SK-N-SH (cell line): Measurements from ENCODE around the gene PHF3. TPM values are rescaled to one million over a fixed set of nuclear protein-coding genes. Genes with fewer than 3 reads are reported as not detected.

Source experiments
- CTCF ChIA-PET: fragments of 300-600, 350-600 bp; formaldehyde crosslinking; extraction: SDS; loops from one replicate; lab custom pipeline; 2021; lab: Yijun Ruan, JAX
- POLR2A ChIA-PET: fragments of 350-600 bp; sonication (Branson Sonifier 250); formaldehyde crosslinking; extraction: SDS; loops from one replicate; lab custom pipeline; 2020; ENCODE audit warnings: antibody characterized with exemption, inconsistent platforms; lab: Yijun Ruan, JAX
- DNase-seq: peaks from one replicate; pipeline ENCODE4 v3.0.0; 2012
- H2AFZ ChIP-seq: fragments of 200-600 bp; sonication (generic); 2 replicates; pipeline ENCODE4 v1.8.1; 2016; ENCODE audit warnings: antibody characterized with exemption, mild to moderate bottlenecking, low read depth
- H3F3A ChIP-seq: fragments of 200-600 bp; sonication (generic); replicated peaks from 2 replicates; pipeline ENCODE3; 2016; ENCODE audit warnings: antibody characterized with exemption, mild to moderate bottlenecking; ENCODE audit not compliant: insufficient read depth
- H3K27ac ChIP-seq, 2 experiments: fragments of 200-500 bp in 1 of 2; fragments of 200-600 bp in 1 of 2; sonication (Bioruptor generic) in 1 of 2; sonication (generic), shearing (Covaris generic) in 1 of 2; 2 replicates each; pipeline versions ENCODE4 v1.5.1 to v1.6.1; 2014 to 2016; ENCODE audit warnings: low read depth in 2 of 2, inconsistent platforms in 1 of 2, low read length in 1 of 2, mild to moderate bottlenecking in 1 of 2, mixed read lengths in 1 of 2
- H3K27me3 ChIP-seq: fragments of 200-600 bp; sonication (generic), shearing (Covaris generic); 2 replicates; pipeline ENCODE4 v1.6.1; 2016; ENCODE audit warnings: mixed run types; ENCODE audit not compliant: insufficient read depth
- H3K36me3 ChIP-seq, 2 experiments: fragments of 200-500 bp in 1 of 2; fragments of 200-600 bp in 1 of 2; sonication (Bioruptor generic) in 1 of 2; sonication (generic) in 1 of 2; replicated peaks in 1 of 2; 2 replicates each; pipeline versions ENCODE3 to v1.5.1; 2014 to 2016; ENCODE audit warnings: low read length in 1 of 2, mild to moderate bottlenecking in 1 of 2; ENCODE audit not compliant: insufficient read depth in 2 of 2, control insufficient read depth in 1 of 2
- H3K4me1 ChIP-seq, 2 experiments: fragments of 200-500 bp in 1 of 2; fragments of 200-600 bp in 1 of 2; sonication (Bioruptor generic) in 1 of 2; sonication (generic), shearing (Covaris generic) in 1 of 2; 2 replicates each; pipeline versions ENCODE4 v1.5.1 to v1.6.1; 2014 to 2016; ENCODE audit warnings: low read depth in 1 of 2, low read length in 1 of 2, mixed run types in 1 of 2; ENCODE audit not compliant: insufficient read depth in 2 of 2, control insufficient read depth in 1 of 2
- H3K4me2 ChIP-seq: fragments of 200-600 bp; sonication (generic), shearing (Covaris generic); 2 replicates; pipeline ENCODE4 v1.6.1; 2017; ENCODE audit warnings: mixed run types
- H3K4me3 ChIP-seq, 2 experiments: fragments of 200-500 bp in 1 of 2; fragments of 200-600 bp in 1 of 2; sonication (Bioruptor generic) in 1 of 2; sonication (generic), shearing (Covaris generic) in 1 of 2; 2 replicates each; pipeline versions ENCODE4 v1.5.1 to v1.8.1; 2014 to 2016; ENCODE audit warnings: low read depth in 2 of 2, inconsistent platforms in 1 of 2, low read length in 1 of 2, mild to moderate bottlenecking in 1 of 2, mixed read lengths in 1 of 2, moderate library complexity in 1 of 2
- H3K79me2 ChIP-seq: fragments of 200-600 bp; sonication (generic); 2 replicates; pipeline ENCODE4 v1.8.1; 2017; ENCODE audit warnings: mild to moderate bottlenecking; ENCODE audit not compliant: insufficient read depth
- H3K9ac ChIP-seq: fragments of 200-600 bp; sonication (generic); 2 replicates; pipeline ENCODE4 v1.6.1; 2017; ENCODE audit warnings: mixed run types
- H3K9me2 ChIP-seq: fragments of 200-600 bp; sonication (generic); 2 replicates; pipeline ENCODE4 v1.6.1; 2017; ENCODE audit warnings: mixed run types
- H3K9me3 ChIP-seq: fragments of 200-600 bp; sonication (generic); 2 replicates; pipeline ENCODE4 v1.6.1; 2017; ENCODE audit warnings: mixed run types, mild to moderate bottlenecking, moderate library complexity
- H4K20me1 ChIP-seq: fragments of 200-600 bp; sonication (generic); 2 replicates; pipeline ENCODE4 v1.6.1; 2017; ENCODE audit warnings: mild to moderate bottlenecking, mixed run types; ENCODE audit not compliant: insufficient read depth
- CHD2 ChIP-seq: fragments of 150-350 bp; IDR thresholded peaks from 2 replicates; pipeline ENCODE4 v1.6.1; 2018; ENCODE audit warnings: low read length; ENCODE audit not compliant: partially characterized antibody
- ELF1 ChIP-seq: IDR thresholded peaks from 2 replicates; pipeline ENCODE4 v1.4.0; 2012
- EZH2phosphoT487 ChIP-seq: fragments of 200-600 bp; sonication (generic); IDR thresholded peaks from 2 replicates; pipeline ENCODE4 v1.6.1; 2017; ENCODE audit warnings: low read depth, mixed run types, mild to moderate bottlenecking, antibody characterized with exemption, moderate library complexity, borderline replicate concordance
- FOXJ3 ChIP-seq: sonication (generic); formaldehyde crosslinking; IDR thresholded peaks from 2 replicates; pipeline ENCODE4 v1.5.1; 2020; ENCODE audit warnings: mild to moderate bottlenecking, missing genetic modification reagents
- FOXM1 ChIP-seq: IDR thresholded peaks from 2 replicates; pipeline ENCODE4 v1.4.0; 2012; ENCODE audit warnings: low read depth, mild to moderate bottlenecking
- GABPA ChIP-seq: IDR thresholded peaks from 2 replicates; pipeline ENCODE4 v1.4.0; 2012; ENCODE audit warnings: low read depth, mild to moderate bottlenecking
- GATA2 ChIP-seq: sonication (generic); formaldehyde crosslinking; IDR thresholded peaks from 2 replicates; pipeline ENCODE4 v1.5.0; 2020; ENCODE audit warnings: mild to moderate bottlenecking, missing genetic modification reagents
- JUND ChIP-seq: IDR thresholded peaks from 2 replicates; pipeline ENCODE4 v1.4.0; 2012
- MXI1 ChIP-seq: IDR thresholded peaks from 2 replicates; pipeline ENCODE4 v1.6.1; 2012; ENCODE audit warnings: mild to moderate bottlenecking, low read depth, low read length, improper control_type of control experiment
- NFIC ChIP-seq: IDR thresholded peaks from 2 replicates; pipeline ENCODE4 v1.4.0; 2012; ENCODE audit warnings: borderline replicate concordance
- NRF1 ChIP-seq: IDR thresholded peaks from 2 replicates; pipeline ENCODE4 v1.6.1; 2012; ENCODE audit warnings: low read depth, mild to moderate bottlenecking, low read length
- POLR2AphosphoS5 ChIP-seq: IDR thresholded peaks from 2 replicates; pipeline ENCODE4 v1.6.1; 2012; ENCODE audit warnings: low read depth, low read length
- RAD21 ChIP-seq: IDR thresholded peaks from 2 replicates; pipeline ENCODE4 v1.6.1; 2012; ENCODE audit warnings: mild to moderate bottlenecking, low read length
- RCOR1 ChIP-seq: fragments of 150-350 bp; IDR thresholded peaks from 2 replicates; pipeline ENCODE4 v1.6.1; 2017; ENCODE audit warnings: antibody characterized with exemption, low read length
- RFX5 ChIP-seq: IDR thresholded peaks from 2 replicates; pipeline ENCODE4 v1.6.1; 2012; ENCODE audit warnings: mild to moderate bottlenecking, improper control_type of control experiment, low read length
- RXRA ChIP-seq: IDR thresholded peaks from 2 replicates; pipeline ENCODE4 v1.4.0; 2012; ENCODE audit warnings: low read depth, mild to moderate bottlenecking, borderline replicate concordance
- SIN3A ChIP-seq: IDR thresholded peaks from 2 replicates; pipeline ENCODE4 v1.6.1; 2012; ENCODE audit warnings: low read depth, mild to moderate bottlenecking, low read length, moderate library complexity, borderline replicate concordance
- SMC3 ChIP-seq: IDR thresholded peaks from 2 replicates; pipeline ENCODE4 v1.6.1; 2012; ENCODE audit warnings: low read depth, low read length, improper control_type of control experiment
- TAF1 ChIP-seq: IDR thresholded peaks from 2 replicates; pipeline ENCODE4 v1.6.1; 2012; ENCODE audit warnings: low read depth, mild to moderate bottlenecking, low read length, moderate library complexity, borderline replicate concordance
- TCF12 ChIP-seq: IDR thresholded peaks from 2 replicates; pipeline ENCODE4 v1.4.0; 2012
- TEAD4 ChIP-seq: IDR thresholded peaks from 2 replicates; pipeline ENCODE4 v1.4.0; 2012; ENCODE audit warnings: mild to moderate bottlenecking, borderline replicate concordance; ENCODE audit not compliant: insufficient read depth
- YY1 ChIP-seq: IDR thresholded peaks from 2 replicates; pipeline ENCODE4 v1.4.0; 2012; ENCODE audit warnings: low read depth, mild to moderate bottlenecking
- WGBS: methylation state at CpG from one replicate; pipeline ENCODE4 v1.1.6; 2017; ENCODE audit warnings: low lambda C conversion rate; 5-methylcytosine and 5-hydroxymethylcytosine counted together
- polyA plus RNA-seq, 3 experiments: library from polyadenylated mRNA; depleted of rRNA; stranded (reverse); fragments of >200 nt; gene quantifications; 2 replicates each; pipeline ENCODE4 v1.2.3, GENCODE V29; 2012
- TF ChIP-seq, protein P1 (sequence below): IDR thresholded peaks from 2 replicates; pipeline ENCODE4 v1.4.0; 2012; ENCODE audit warnings: low read depth
- TF ChIP-seq, protein P2 (sequence below): IDR thresholded peaks from 2 replicates; pipeline ENCODE4; 2012
- TF ChIP-seq, protein P3 (sequence below): fragments of 200-600 bp; sonication (generic); IDR thresholded peaks from 2 replicates; pipeline ENCODE4 v1.6.1; 2017; ENCODE audit warnings: antibody characterized with exemption, mild to moderate bottlenecking, moderate library complexity
- TF ChIP-seq, protein P4 (sequence below): fragments of 150-350 bp; IDR thresholded peaks from 2 replicates; pipeline ENCODE4 v1.6.1; 2017; ENCODE audit warnings: antibody characterized with exemption, low read length, low read depth, borderline replicate concordance
- TF ChIP-seq, protein P5 (sequence below): IDR thresholded peaks from 2 replicates; pipeline ENCODE4 v1.6.1; 2012; ENCODE audit warnings: mild to moderate bottlenecking, low read depth, low read length, moderate library complexity
- TF ChIP-seq, protein P6 (sequence below): IDR thresholded peaks from 2 replicates; pipeline ENCODE4 v1.4.0; 2012; ENCODE audit warnings: low read depth, borderline replicate concordance

The PHF3 gene
- polyA plus RNA-seq, 1 of the 3 experiments (the other 2 are of a cell fraction) = 4.4 TPM

DNA sequence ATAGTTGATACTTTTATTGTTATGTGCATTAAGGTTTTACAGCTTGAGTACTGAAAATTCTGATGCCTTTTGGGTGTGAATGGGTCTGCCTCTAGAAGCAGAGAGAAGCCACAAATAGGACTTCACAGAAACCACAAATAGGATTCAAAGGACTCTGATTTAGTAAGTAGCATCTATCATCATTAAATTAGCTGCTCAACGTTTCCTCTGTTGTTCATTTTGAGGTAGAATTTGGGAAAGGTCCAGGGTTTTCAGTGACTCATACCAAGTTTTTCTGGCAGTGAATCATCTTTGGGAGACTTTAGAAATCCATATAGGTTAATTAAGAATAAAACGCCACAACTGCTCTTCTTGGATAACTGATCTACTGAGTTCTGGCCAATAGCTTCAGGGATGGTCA is 105.1 kb downstream of the PHF3 start:
- Histone ChIP-seq H3K36me3 (no peaks in the 10 kb centered on the region), H3K9me3 (no peaks in the 10 kb centered on the region), H3K79me2 (no peaks in the 10 kb centered on the region), H3F3A (peaks cover 11% of the 10 kb centered on the region), H3K4me1 (no peaks in the 10 kb centered on the region; a peak in 1 of 4 replicates), H3K4me3 (no peak overlapping the region), H4K20me1 (no peaks in the 10 kb centered on the region), H3K27ac (peak overlapping the region in 1 of 2 experiments; percentile 8; a peak in 1 of 4 replicates), H3K4me2 (peak overlapping the region; percentile 3; the same call in 1 of the 2 replicates), H3K27me3 (no peaks in the 10 kb centered on the region), H3K9me2 (no peaks in the 10 kb centered on the region), H3K9ac (no peak overlapping the region), H2AFZ (no peak overlapping the region)
- WGBS = 3% methylated on average over 2 of the region's 2 CpGs
- ChIA-PET POLR2A (no interaction called here), CTCF (interaction anchor here (1.5 to 2.1 kb wide), 2 partner anchors 12 to 24 kb away, joined by 4 to 7 read pairs; no protein-coding TSS in a partner anchor)
- DNase-seq = no peak
- TF ChIP-seq RFX5 (no peak), NFIC (peak; percentile 91), NRF1 (no peak), JUND (peak; percentile 72), GABPA (no peak), ELF1 (no peak), POLR2AphosphoS5 (peak; percentile 50; the same call in 1 of the 2 replicates), TCF12 (peak; percentile 67), TEAD4 (no peak), EZH2phosphoT487 (no peak), FOXJ3 (CRISPR knock-in tag) (no peak), GATA2 (CRISPR knock-in tag) (no peak), CHD2 (no peak), RXRA (peak; percentile 10; the same call in 1 of the 2 replicates), RAD21 (no peak), YY1 (no peak), TAF1 (no peak), RCOR1 (no peak), MXI1 (no peak), SMC3 (no peak), SIN3A (no peak), FOXM1 (peak; percentile 61; the same call in 1 of the 2 replicates)
- TF ChIP-seq, protein P1, sequence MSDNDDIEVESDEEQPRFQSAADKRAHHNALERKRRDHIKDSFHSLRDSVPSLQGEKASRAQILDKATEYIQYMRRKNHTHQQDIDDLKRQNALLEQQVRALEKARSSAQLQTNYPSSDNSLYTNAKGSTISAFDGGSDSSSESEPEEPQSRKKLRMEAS = no peak
- TF ChIP-seq, protein P2, sequence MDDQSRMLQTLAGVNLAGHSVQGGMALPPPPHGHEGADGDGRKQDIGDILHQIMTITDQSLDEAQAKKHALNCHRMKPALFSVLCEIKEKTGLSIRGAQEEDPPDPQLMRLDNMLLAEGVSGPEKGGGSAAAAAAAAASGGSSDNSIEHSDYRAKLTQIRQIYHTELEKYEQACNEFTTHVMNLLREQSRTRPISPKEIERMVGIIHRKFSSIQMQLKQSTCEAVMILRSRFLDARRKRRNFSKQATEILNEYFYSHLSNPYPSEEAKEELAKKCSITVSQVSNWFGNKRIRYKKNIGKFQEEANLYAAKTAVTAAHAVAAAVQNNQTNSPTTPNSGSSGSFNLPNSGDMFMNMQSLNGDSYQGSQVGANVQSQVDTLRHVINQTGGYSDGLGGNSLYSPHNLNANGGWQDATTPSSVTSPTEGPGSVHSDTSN = peak; percentile 85
- TF ChIP-seq, protein P3, sequence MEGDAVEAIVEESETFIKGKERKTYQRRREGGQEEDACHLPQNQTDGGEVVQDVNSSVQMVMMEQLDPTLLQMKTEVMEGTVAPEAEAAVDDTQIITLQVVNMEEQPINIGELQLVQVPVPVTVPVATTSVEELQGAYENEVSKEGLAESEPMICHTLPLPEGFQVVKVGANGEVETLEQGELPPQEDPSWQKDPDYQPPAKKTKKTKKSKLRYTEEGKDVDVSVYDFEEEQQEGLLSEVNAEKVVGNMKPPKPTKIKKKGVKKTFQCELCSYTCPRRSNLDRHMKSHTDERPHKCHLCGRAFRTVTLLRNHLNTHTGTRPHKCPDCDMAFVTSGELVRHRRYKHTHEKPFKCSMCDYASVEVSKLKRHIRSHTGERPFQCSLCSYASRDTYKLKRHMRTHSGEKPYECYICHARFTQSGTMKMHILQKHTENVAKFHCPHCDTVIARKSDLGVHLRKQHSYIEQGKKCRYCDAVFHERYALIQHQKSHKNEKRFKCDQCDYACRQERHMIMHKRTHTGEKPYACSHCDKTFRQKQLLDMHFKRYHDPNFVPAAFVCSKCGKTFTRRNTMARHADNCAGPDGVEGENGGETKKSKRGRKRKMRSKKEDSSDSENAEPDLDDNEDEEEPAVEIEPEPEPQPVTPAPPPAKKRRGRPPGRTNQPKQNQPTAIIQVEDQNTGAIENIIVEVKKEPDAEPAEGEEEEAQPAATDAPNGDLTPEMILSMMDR = no peak
- TF ChIP-seq, protein P4, sequence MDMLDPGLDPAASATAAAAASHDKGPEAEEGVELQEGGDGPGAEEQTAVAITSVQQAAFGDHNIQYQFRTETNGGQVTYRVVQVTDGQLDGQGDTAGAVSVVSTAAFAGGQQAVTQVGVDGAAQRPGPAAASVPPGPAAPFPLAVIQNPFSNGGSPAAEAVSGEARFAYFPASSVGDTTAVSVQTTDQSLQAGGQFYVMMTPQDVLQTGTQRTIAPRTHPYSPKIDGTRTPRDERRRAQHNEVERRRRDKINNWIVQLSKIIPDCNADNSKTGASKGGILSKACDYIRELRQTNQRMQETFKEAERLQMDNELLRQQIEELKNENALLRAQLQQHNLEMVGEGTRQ = no peak
- TF ChIP-seq, protein P5, sequence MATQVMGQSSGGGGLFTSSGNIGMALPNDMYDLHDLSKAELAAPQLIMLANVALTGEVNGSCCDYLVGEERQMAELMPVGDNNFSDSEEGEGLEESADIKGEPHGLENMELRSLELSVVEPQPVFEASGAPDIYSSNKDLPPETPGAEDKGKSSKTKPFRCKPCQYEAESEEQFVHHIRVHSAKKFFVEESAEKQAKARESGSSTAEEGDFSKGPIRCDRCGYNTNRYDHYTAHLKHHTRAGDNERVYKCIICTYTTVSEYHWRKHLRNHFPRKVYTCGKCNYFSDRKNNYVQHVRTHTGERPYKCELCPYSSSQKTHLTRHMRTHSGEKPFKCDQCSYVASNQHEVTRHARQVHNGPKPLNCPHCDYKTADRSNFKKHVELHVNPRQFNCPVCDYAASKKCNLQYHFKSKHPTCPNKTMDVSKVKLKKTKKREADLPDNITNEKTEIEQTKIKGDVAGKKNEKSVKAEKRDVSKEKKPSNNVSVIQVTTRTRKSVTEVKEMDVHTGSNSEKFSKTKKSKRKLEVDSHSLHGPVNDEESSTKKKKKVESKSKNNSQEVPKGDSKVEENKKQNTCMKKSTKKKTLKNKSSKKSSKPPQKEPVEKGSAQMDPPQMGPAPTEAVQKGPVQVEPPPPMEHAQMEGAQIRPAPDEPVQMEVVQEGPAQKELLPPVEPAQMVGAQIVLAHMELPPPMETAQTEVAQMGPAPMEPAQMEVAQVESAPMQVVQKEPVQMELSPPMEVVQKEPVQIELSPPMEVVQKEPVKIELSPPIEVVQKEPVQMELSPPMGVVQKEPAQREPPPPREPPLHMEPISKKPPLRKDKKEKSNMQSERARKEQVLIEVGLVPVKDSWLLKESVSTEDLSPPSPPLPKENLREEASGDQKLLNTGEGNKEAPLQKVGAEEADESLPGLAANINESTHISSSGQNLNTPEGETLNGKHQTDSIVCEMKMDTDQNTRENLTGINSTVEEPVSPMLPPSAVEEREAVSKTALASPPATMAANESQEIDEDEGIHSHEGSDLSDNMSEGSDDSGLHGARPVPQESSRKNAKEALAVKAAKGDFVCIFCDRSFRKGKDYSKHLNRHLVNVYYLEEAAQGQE = no peak
- TF ChIP-seq, protein P6, sequence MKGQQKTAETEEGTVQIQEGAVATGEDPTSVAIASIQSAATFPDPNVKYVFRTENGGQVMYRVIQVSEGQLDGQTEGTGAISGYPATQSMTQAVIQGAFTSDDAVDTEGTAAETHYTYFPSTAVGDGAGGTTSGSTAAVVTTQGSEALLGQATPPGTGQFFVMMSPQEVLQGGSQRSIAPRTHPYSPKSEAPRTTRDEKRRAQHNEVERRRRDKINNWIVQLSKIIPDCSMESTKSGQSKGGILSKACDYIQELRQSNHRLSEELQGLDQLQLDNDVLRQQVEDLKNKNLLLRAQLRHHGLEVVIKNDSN = no peak
